ENCODE measurements around the gene RNASEH2B.
A peak's percentile ranks its signal among the peaks of the same experiment; 100 is the strongest.

RNASEH2B gene

GRCh38 chr13:50909605-50910484, at the start of gene RNASEH2B:
Gene RNASEH2B (plus strand): TSS chr13:50909791. CDS start chr13:50910077, 286 bp downstream.
- DNase-seq, result peak; percentile 73

GRCh38 chr13:50864492-50864891, 45.1 kb upstream of the RNASEH2B start:
- no peak for DNase-seq

GRCh38 chr13:50866817-50867636, 42.6 kb upstream of the RNASEH2B start:
- DNase-seq, result no peak

GRCh38 chr13:50867637-50867945, 42.0 kb upstream of the RNASEH2B start:
- no peak for DNase-seq

GRCh38 chr13:50871405-50871804, 38.2 kb upstream of the RNASEH2B start:
- no peak for DNase-seq

- DNase-seq, result no peak
These were observed 36.1 kb upstream of the RNASEH2B start for GRCh38 chr13:50873467-50873866.

GRCh38 chr13:50873991-50874390, 35.6 kb upstream of the RNASEH2B start:
- no peak for DNase-seq

- DNase-seq, result no peak
These were observed 26.7 kb upstream of the RNASEH2B start for GRCh38 chr13:50882816-50883435.

GRCh38 chr13:50883728-50884127, 25.9 kb upstream of the RNASEH2B start:
- no peak for DNase-seq

GRCh38 chr13:50884265-50884664, 25.3 kb upstream of the RNASEH2B start:
- no peak for DNase-seq

GRCh38 chr13:50887151-50887550, 22.4 kb upstream of the RNASEH2B start:
- no peak for DNase-seq

- DNase-seq, result no peak
These were observed 21.2 kb upstream of the RNASEH2B start for GRCh38 chr13:50888362-50888761.

- DNase-seq, result no peak
These were observed 20.3 kb upstream of the RNASEH2B start for GRCh38 chr13:50889317-50889716.

GRCh38 chr13:50891206-50891605, 18.4 kb upstream of the RNASEH2B start:
- DNase-seq, result no peak

- peak; percentile 57 for DNase-seq
These were observed 17.2 kb upstream of the RNASEH2B start for GRCh38 chr13:50892210-50892944.

GRCh38 chr13:50893211-50893852, 16.3 kb upstream of the RNASEH2B start:
- peak; percentile 64 for DNase-seq

GRCh38 chr13:50894012-50894411, 15.6 kb upstream of the RNASEH2B start:
- no peak for DNase-seq

- DNase-seq, result no peak
These were observed 15.1 kb upstream of the RNASEH2B start for GRCh38 chr13:50894504-50894903.

- DNase-seq, result no peak
These were observed 11.3 kb upstream of the RNASEH2B start for GRCh38 chr13:50898338-50898737.

- no peak for DNase-seq
These were observed 7.9 kb upstream of the RNASEH2B start for GRCh38 chr13:50901701-50902100.

GRCh38 chr13:50905256-50905655, 4.3 kb upstream of the RNASEH2B start:
- DNase-seq, result no peak

- DNase-seq, result no peak
These were observed 1.8 kb upstream of the RNASEH2B start for GRCh38 chr13:50907781-50908180.
